SKM-1 (cell line): ENCODE results near the gene SLC22A23.
"Not testable (repeated sequence)": the region's sequence is repeated elsewhere in the genome, so short reads cannot be mapped to it uniquely, and the experiment has no call there.

ENCODE experiments used
- DNase-seq: peaks from one replicate; lab custom pipeline; 2025; ENCODE audit not compliant: unreplicated experiment; lab: John Stamatoyannopoulos, UW

Gene SLC22A23

GRCh38 chr6:3252369-3252768 lies 204.5 kb downstream of the SLC22A23 start:
- no peak for DNase-seq

GRCh38 chr6:3251462-3252314 lies 205.2 kb downstream of the SLC22A23 start:
- DNase-seq: peak; percentile 64

GRCh38 chr6:3250231-3250675 lies 206.6 kb downstream of the SLC22A23 start:
- DNase-seq: no peak

- DNase-seq: no peak
Observed at GRCh38 chr6:3249821-3250220, 207.0 kb downstream of the SLC22A23 start.

- DNase-seq: no peak
Observed at GRCh38 chr6:3247255-3248146, 209.3 kb downstream of the SLC22A23 start.

- no peak for DNase-seq
Observed at GRCh38 chr6:3245216-3245615, 211.6 kb downstream of the SLC22A23 start.

GRCh38 chr6:3244832-3245161 lies 212.1 kb downstream of the SLC22A23 start:
- not testable (repeated sequence) for DNase-seq

GRCh38 chr6:3244003-3244831 lies 212.6 kb downstream of the SLC22A23 start:
- DNase-seq: no peak

GRCh38 chr6:3242768-3243167 lies 214.1 kb downstream of the SLC22A23 start:
- DNase-seq: no peak

GRCh38 chr6:3241745-3242144 lies 215.1 kb downstream of the SLC22A23 start:
- DNase-seq: not testable (repeated sequence)

GRCh38 chr6:3240595-3240994 lies 216.3 kb downstream of the SLC22A23 start:
- no peak for DNase-seq

GRCh38 chr6:3239110-3239830 lies 217.6 kb downstream of the SLC22A23 start:
- DNase-seq: no peak

- DNase-seq: no peak
Observed at GRCh38 chr6:3237761-3238662, 218.8 kb downstream of the SLC22A23 start.

GRCh38 chr6:3236005-3236404 lies 220.8 kb downstream of the SLC22A23 start:
- no peak for DNase-seq

- DNase-seq: no peak
Observed at GRCh38 chr6:3235486-3235885, 221.4 kb downstream of the SLC22A23 start.

- no peak for DNase-seq
Observed at GRCh38 chr6:3233904-3234303, 222.9 kb downstream of the SLC22A23 start.

GRCh38 chr6:3233321-3233720 lies 223.5 kb downstream of the SLC22A23 start:
- DNase-seq: no peak

GRCh38 chr6:3232017-3232945 lies 224.6 kb downstream of the SLC22A23 start:
- DNase-seq: no peak
